ENCODE results near the gene INTS13.

DNA sequence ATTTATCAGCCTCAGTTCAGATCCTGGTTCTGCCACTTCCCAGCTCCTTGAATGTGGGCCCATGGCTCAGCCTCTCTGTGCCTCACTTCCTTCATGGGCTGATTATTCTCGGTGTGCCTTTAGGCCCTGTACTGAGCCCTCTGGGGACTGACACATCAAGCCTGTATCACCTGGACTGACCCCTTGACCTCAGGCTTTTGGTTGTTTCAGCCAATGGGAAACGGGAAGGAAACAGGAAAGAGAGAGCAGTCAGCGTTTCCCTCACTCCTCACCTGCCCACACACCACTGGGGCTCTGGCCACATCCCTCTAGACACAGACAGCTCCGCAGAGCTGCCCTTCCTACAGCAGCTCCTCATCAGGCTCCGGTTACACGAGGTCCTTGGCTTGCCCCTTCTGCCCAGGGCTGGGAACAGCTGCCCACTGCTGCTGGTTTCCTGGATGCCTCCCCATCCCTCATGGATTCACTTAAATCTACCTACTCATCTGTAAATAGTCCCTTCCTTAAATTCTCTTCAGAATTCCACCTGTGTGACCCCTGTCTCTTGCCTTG, 67.8 kb downstream of the INTS13 start:
- TF ChIP-seq, protein P1, sequence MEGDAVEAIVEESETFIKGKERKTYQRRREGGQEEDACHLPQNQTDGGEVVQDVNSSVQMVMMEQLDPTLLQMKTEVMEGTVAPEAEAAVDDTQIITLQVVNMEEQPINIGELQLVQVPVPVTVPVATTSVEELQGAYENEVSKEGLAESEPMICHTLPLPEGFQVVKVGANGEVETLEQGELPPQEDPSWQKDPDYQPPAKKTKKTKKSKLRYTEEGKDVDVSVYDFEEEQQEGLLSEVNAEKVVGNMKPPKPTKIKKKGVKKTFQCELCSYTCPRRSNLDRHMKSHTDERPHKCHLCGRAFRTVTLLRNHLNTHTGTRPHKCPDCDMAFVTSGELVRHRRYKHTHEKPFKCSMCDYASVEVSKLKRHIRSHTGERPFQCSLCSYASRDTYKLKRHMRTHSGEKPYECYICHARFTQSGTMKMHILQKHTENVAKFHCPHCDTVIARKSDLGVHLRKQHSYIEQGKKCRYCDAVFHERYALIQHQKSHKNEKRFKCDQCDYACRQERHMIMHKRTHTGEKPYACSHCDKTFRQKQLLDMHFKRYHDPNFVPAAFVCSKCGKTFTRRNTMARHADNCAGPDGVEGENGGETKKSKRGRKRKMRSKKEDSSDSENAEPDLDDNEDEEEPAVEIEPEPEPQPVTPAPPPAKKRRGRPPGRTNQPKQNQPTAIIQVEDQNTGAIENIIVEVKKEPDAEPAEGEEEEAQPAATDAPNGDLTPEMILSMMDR (IDR thresholded peaks at IDR 0.05), result no peak
- no peak for TF ChIP-seq POLR2A (IDR thresholded peaks at IDR 0.05)
